ENCODE results near the gene ITPRID2. TPM values are rescaled to one million over a fixed set of nuclear protein-coding genes. Genes with fewer than 3 reads are reported as not detected.

Gene ITPRID2
- total RNA-seq, 1 donor from 2014 or later, result 109 TPM

DNA sequence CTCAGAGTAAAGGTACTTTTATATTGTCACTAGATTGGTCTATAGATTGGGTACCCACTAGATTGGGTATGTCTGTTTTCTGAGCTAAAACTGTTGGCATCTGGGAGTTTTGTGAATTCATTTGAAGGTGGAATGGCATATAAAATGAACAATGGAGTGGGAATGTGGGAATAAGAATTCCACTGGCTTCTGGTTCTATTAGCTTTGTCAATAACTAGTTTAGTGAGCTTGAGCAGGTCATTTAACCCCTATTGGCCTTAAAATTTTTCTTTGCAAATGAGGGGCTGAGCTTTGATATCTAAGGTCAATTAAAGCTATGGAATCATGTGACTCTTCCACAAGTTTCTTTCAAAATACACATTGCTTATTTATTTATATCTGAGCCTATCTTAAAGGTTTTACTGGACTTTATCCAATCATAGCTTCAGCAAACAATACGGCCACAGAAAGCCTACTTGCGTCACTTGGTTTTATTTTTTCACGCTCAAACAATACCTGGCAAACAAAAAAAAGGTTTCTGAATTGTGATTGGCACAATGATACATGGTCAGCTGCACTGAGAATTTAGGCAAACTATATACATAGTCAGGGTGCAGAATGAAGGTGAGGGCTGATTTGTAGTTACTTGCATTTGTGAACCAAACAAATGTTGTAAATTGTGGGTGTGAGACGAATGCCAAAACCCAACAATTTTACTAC is 28.8 kb upstream of the ITPRID2 start:
- Mint-ChIP-seq H3K9me3 (no peaks in the 10 kb centered on the region), H3K36me3 (no peaks in the 10 kb centered on the region), H3K4me1 (ENCODE audit: unreplicated experiment) (no peaks in the 10 kb centered on the region), H3K4me3 (no peak overlapping the region), H3K27ac (no peak overlapping the region), H3K27me3 (no peaks in the 10 kb centered on the region)
- TF ChIP-seq, protein P1, sequence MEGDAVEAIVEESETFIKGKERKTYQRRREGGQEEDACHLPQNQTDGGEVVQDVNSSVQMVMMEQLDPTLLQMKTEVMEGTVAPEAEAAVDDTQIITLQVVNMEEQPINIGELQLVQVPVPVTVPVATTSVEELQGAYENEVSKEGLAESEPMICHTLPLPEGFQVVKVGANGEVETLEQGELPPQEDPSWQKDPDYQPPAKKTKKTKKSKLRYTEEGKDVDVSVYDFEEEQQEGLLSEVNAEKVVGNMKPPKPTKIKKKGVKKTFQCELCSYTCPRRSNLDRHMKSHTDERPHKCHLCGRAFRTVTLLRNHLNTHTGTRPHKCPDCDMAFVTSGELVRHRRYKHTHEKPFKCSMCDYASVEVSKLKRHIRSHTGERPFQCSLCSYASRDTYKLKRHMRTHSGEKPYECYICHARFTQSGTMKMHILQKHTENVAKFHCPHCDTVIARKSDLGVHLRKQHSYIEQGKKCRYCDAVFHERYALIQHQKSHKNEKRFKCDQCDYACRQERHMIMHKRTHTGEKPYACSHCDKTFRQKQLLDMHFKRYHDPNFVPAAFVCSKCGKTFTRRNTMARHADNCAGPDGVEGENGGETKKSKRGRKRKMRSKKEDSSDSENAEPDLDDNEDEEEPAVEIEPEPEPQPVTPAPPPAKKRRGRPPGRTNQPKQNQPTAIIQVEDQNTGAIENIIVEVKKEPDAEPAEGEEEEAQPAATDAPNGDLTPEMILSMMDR (conservative IDR thresholded peaks at IDR 0.05), result no peak
- DNase-seq (ENCODE audit: extremely low spot score, unreplicated experiment), result no peak

DNA sequence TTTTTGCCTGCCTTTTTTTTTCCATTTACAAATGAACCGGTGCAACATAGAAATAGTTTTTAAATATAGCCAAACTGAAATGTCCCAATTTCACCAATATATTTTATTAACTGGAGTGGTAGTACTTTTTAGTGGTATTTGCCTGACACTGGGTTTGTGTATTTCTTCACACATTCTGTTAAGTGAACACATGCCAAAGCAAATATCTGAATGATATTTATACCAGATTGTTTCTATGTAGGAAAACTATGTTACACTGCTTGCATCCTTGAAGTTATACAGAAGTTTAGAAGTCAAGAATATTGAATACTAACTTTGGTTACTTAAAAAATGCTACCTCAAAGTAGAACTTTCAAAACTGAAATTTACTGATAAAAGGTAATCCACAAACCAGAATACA is 19.4 kb upstream of the ITPRID2 start:
- H3K27ac Mint-ChIP-seq, result no peak overlapping the region
- no peak overlapping the region for H3K4me3 Mint-ChIP-seq
- no peaks in the 10 kb centered on the region for H3K27me3 Mint-ChIP-seq
- no peak for DNase-seq (ENCODE audit: extremely low spot score, unreplicated experiment)
- H3K9me3 Mint-ChIP-seq, result no peaks in the 10 kb centered on the region
- no peaks in the 10 kb centered on the region for H3K4me1 Mint-ChIP-seq (ENCODE audit: unreplicated experiment)
- H3K36me3 Mint-ChIP-seq, result no peaks in the 10 kb centered on the region
- TF ChIP-seq, protein P1 (conservative IDR thresholded peaks at IDR 0.05), result no peak

- Mint-ChIP-seq H3K9me3 (no peaks in the 10 kb centered on the region), H3K4me3 (no peak overlapping the region), H3K36me3 (no peaks in the 10 kb centered on the region), H3K4me1 (ENCODE audit: unreplicated experiment) (no peaks in the 10 kb centered on the region), H3K27ac (no peak overlapping the region), H3K27me3 (no peaks in the 10 kb centered on the region)
- TF ChIP-seq, protein P1 (conservative IDR thresholded peaks at IDR 0.05), result no peak
- no peak for DNase-seq (ENCODE audit: extremely low spot score, unreplicated experiment)
Measured at GRCh38 chr2:181876614-181877063, 14.9 kb upstream of the ITPRID2 start.

DNA sequence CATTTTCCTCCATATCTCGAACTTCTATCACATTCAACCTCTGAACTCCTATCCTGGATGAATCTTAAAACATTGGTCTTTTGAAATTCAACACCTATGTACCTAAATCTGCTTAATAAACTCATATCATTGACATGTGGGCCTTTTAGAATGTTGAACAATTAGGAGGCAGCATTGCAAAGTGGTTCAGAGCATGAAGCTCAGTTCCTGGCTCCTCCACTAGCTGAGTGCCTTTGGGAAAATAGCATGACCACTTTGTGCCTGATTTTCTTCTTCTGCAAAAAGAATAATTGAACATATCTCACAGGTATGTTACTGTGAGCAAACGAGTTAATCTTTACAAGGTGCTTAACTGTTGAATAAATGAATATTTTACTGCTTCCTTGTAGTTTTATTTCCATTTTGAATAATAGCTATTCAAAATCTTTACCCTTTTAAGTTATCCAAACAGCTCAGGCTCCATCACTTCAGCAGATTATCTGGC is 14.3 kb upstream of the ITPRID2 start:
- no peak overlapping the region for H3K4me3 Mint-ChIP-seq
- no peak overlapping the region for H3K27ac Mint-ChIP-seq
- H3K36me3 Mint-ChIP-seq, result no peaks in the 10 kb centered on the region
- no peak for DNase-seq (ENCODE audit: extremely low spot score, unreplicated experiment)
- TF ChIP-seq, protein P1 (conservative IDR thresholded peaks at IDR 0.05), result no peak
- no peaks in the 10 kb centered on the region for H3K4me1 Mint-ChIP-seq (ENCODE audit: unreplicated experiment)
- H3K27me3 Mint-ChIP-seq, result no peaks in the 10 kb centered on the region
- no peaks in the 10 kb centered on the region for H3K9me3 Mint-ChIP-seq

GRCh38 chr2:181878448-181878847 is 13.1 kb upstream of the ITPRID2 start:
- Mint-ChIP-seq H3K9me3 (no peaks in the 10 kb centered on the region), H3K27me3 (no peaks in the 10 kb centered on the region), H3K36me3 (no peaks in the 10 kb centered on the region), H3K27ac (no peak overlapping the region), H3K4me3 (no peak overlapping the region), H3K4me1 (ENCODE audit: unreplicated experiment) (no peaks in the 10 kb centered on the region)
- DNase-seq (ENCODE audit: extremely low spot score, unreplicated experiment), result no peak
- TF ChIP-seq, protein P1 (conservative IDR thresholded peaks at IDR 0.05), result no peak

All from type B pancreatic cell (in vitro differentiated cells).